Chondrocyte (in vitro differentiated cells): ENCODE data around the gene CMIP. TPM values are rescaled to one million over a fixed set of nuclear protein-coding genes. Genes with fewer than 3 reads are reported as not detected.

Experiments
- DNase-seq: peaks from one replicate; pipeline ENCODE4 v3.0.0; 2021; ENCODE audit warnings: mixed read lengths, low spot score
- H3K27ac Mint-ChIP-seq: one replicate; pipeline ENCODE4 v1.8.0; 2021; ENCODE audit warnings: mild to moderate bottlenecking, moderate library complexity, mixed read lengths; ENCODE audit not compliant: unreplicated experiment
- H3K27me3 Mint-ChIP-seq: 2 replicates; pipeline ENCODE4 v1.8.0; 2021; ENCODE audit warnings: low read depth, mixed read lengths
- H3K36me3 Mint-ChIP-seq: 2 replicates; pipeline ENCODE4 v1.8.0; 2021; ENCODE audit warnings: low read depth, mixed read lengths
- H3K4me1 Mint-ChIP-seq: 2 replicates; pipeline ENCODE4 v1.8.0; 2021; ENCODE audit warnings: low read depth, mild to moderate bottlenecking, mixed read lengths
- H3K4me3 Mint-ChIP-seq: one replicate; pipeline ENCODE4 v1.8.0; 2021; ENCODE audit warnings: mild to moderate bottlenecking, moderate library complexity, mixed read lengths; ENCODE audit not compliant: unreplicated experiment
- H3K9me3 Mint-ChIP-seq: 2 replicates; pipeline ENCODE4 v1.8.0; 2021; ENCODE audit warnings: low read depth, mixed read lengths
- CTCF ChIP-seq: fragments of 200-600 bp; sonication (generic); IDR thresholded peaks from 2 replicates; pipeline ENCODE4 v1.5.0; 2021; ENCODE audit warnings: antibody characterized with exemption, mild to moderate bottlenecking, moderate library complexity
- total RNA-seq: library from RNA; stranded (reverse); gene quantifications from 3 replicates; pipeline ENCODE4 v1.2.1, GENCODE V29; 2021

Gene CMIP
- total RNA-seq, 1 donor from 2014 or later: 62.9 TPM

- no peaks in the 10 kb centered on the region for H3K27me3 Mint-ChIP-seq
- no peaks in the 10 kb centered on the region for H3K9me3 Mint-ChIP-seq
- peaks cover 26% of the 10 kb centered on the region for H3K4me1 Mint-ChIP-seq
- peak overlapping the region; percentile 60 for H3K27ac Mint-ChIP-seq
- no peak overlapping the region for H3K4me3 Mint-ChIP-seq
- DNase-seq: no peak
- no peaks in the 10 kb centered on the region for H3K36me3 Mint-ChIP-seq
- TF ChIP-seq CTCF: no peak
These were observed 180.3 kb downstream of the CMIP start for GRCh38 chr16:81624760-81625543.

GRCh38 chr16:81625544-81626153 lies 181.0 kb downstream of the CMIP start:
- Mint-ChIP-seq H3K36me3 (no peaks in the 10 kb centered on the region), H3K9me3 (no peaks in the 10 kb centered on the region), H3K4me1 (peaks cover 23% of the 10 kb centered on the region), H3K27me3 (no peaks in the 10 kb centered on the region), H3K4me3 (no peak overlapping the region), H3K27ac (peak overlapping the region; percentile 60)
- DNase-seq: no peak
- no peak for TF ChIP-seq CTCF

- TF ChIP-seq CTCF: no peak
- no peaks in the 10 kb centered on the region for H3K36me3 Mint-ChIP-seq
- H3K27ac Mint-ChIP-seq: no peak overlapping the region
- no peak for DNase-seq
- no peaks in the 10 kb centered on the region for H3K27me3 Mint-ChIP-seq
- H3K9me3 Mint-ChIP-seq: no peaks in the 10 kb centered on the region
- peaks cover 17% of the 10 kb centered on the region for H3K4me1 Mint-ChIP-seq
- H3K4me3 Mint-ChIP-seq: no peak overlapping the region
These were observed 181.6 kb downstream of the CMIP start for GRCh38 chr16:81626181-81626674.

GRCh38 chr16:81627024-81627423 lies 182.4 kb downstream of the CMIP start:
- TF ChIP-seq CTCF: no peak
- Mint-ChIP-seq H3K27ac (no peak overlapping the region), H3K27me3 (no peaks in the 10 kb centered on the region), H3K9me3 (no peaks in the 10 kb centered on the region), H3K36me3 (no peaks in the 10 kb centered on the region), H3K4me3 (no peak overlapping the region), H3K4me1 (peaks cover 14% of the 10 kb centered on the region)
- no peak for DNase-seq

- no peak overlapping the region for H3K27ac Mint-ChIP-seq
- DNase-seq: no peak
- H3K36me3 Mint-ChIP-seq: no peaks in the 10 kb centered on the region
- no peaks in the 10 kb centered on the region for H3K27me3 Mint-ChIP-seq
- H3K4me1 Mint-ChIP-seq: peaks cover 14% of the 10 kb centered on the region
- no peak for TF ChIP-seq CTCF
- no peak overlapping the region for H3K4me3 Mint-ChIP-seq
- H3K9me3 Mint-ChIP-seq: no peaks in the 10 kb centered on the region
These were observed 183.2 kb downstream of the CMIP start for GRCh38 chr16:81627729-81628244.
